Activated B cell treated with CpG ODN at 0.5 μM for 24 hours (primary cell): Measurements from ENCODE around the gene NXF3. TPM values are rescaled to one million over a fixed set of nuclear protein-coding genes. Genes with fewer than 3 reads are reported as not detected.
"Not testable (repeated sequence)": the region's sequence is repeated elsewhere in the genome, so short reads cannot be mapped to it uniquely, and the experiment has no call there.

Experiments used
- ATAC-seq: fragments of 200-7000 bp; cut with Tn5 transposase; one replicate; pipeline ENCODE4 v1.10.0; 2021; ENCODE audit warnings: low read depth, mild to moderate bottlenecking, moderate library complexity
- CTCF ChIA-PET: fragments of 350-600 bp; sonication (Branson Sonifier 250); formaldehyde crosslinking; loops from one replicate; lab custom pipeline; 2021; ENCODE audit warnings: antibody characterized with exemption; lab: Charles Lee
- POLR2A ChIA-PET: fragments of 350-600 bp; sonication (Branson Sonifier 250); formaldehyde crosslinking; loops from one replicate; lab custom pipeline; 2021; ENCODE audit warnings: antibody characterized with exemption; lab: Charles Lee
- DNase-seq: peaks from one replicate; pipeline ENCODE4 v3.0.0; 2022
- H3K27ac Mint-ChIP-seq: one replicate; pipeline ENCODE4 v1.8.0; 2020; ENCODE audit warnings: mixed read lengths
- H3K27me3 Mint-ChIP-seq: one replicate; pipeline ENCODE4 v1.8.0; 2021; ENCODE audit warnings: mixed read lengths
- H3K36me3 Mint-ChIP-seq: one replicate; pipeline ENCODE4 v1.8.0; 2021; ENCODE audit warnings: low read depth, mixed read lengths
- H3K4me1 Mint-ChIP-seq: one replicate; pipeline ENCODE4 v1.8.0; 2021; ENCODE audit warnings: mixed read lengths
- H3K4me3 Mint-ChIP-seq: one replicate; pipeline ENCODE4 v1.8.0; 2020; ENCODE audit warnings: mild to moderate bottlenecking, mixed read lengths
- H3K9me3 Mint-ChIP-seq: one replicate; pipeline ENCODE4 v1.8.0; 2020; ENCODE audit warnings: mixed read lengths
- intact Hi-C: fragments of 100-400 bp; cut with micrococcal nuclease; formaldehyde crosslinking; loops from one replicate; pipeline ENCODE4 v1.15.1; 2024
- total RNA-seq: library from RNA; stranded (reverse); gene quantifications from 2 replicates; pipeline ENCODE4 v1.2.3, GENCODE V29; 2022
- TF ChIP-seq, protein P1 (sequence below): fragments of 200-600 bp; IDR thresholded peaks from one replicate; pipeline ENCODE4 v1.8.0; 2022; ENCODE audit warnings: antibody characterized with exemption, mild to moderate bottlenecking

The NXF3 gene
- total RNA-seq, 1 donor from 2014 or later = not detected

DNA sequence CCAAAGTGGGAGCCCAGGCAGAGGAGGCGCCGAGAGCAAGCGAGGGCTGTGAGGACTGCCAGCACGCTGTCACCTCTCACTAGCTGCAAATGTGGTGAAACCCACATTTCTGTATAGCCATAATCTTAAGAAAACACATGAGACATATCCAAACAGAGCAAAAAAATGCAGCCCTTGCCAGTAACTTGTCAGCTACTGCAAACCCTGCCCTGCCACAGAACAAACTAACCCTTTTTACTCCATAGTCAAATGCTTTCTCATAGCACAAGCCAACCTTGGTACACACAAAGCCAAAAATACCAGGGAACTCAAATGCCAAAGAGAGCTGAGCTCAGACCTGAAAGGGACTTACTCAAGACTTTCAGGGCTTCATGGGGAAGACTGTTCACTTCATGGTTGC is 14.9 kb upstream of the NXF3 start:
- TF ChIP-seq, protein P1, sequence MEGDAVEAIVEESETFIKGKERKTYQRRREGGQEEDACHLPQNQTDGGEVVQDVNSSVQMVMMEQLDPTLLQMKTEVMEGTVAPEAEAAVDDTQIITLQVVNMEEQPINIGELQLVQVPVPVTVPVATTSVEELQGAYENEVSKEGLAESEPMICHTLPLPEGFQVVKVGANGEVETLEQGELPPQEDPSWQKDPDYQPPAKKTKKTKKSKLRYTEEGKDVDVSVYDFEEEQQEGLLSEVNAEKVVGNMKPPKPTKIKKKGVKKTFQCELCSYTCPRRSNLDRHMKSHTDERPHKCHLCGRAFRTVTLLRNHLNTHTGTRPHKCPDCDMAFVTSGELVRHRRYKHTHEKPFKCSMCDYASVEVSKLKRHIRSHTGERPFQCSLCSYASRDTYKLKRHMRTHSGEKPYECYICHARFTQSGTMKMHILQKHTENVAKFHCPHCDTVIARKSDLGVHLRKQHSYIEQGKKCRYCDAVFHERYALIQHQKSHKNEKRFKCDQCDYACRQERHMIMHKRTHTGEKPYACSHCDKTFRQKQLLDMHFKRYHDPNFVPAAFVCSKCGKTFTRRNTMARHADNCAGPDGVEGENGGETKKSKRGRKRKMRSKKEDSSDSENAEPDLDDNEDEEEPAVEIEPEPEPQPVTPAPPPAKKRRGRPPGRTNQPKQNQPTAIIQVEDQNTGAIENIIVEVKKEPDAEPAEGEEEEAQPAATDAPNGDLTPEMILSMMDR = no peak
- Mint-ChIP-seq H3K4me1 (no peaks in the 10 kb centered on the region), H3K27ac (no peak overlapping the region), H3K36me3 (no peaks in the 10 kb centered on the region), H3K9me3 (peaks cover 4% of the 10 kb centered on the region), H3K27me3 (no peaks in the 10 kb centered on the region), H3K4me3 (no peak overlapping the region)
- intact Hi-C loops = no loop called here
- ATAC-seq (no peak), DNase-seq (no peak)
- CTCF ChIA-PET = no interaction called here
- POLR2A ChIA-PET = no interaction called here

DNA sequence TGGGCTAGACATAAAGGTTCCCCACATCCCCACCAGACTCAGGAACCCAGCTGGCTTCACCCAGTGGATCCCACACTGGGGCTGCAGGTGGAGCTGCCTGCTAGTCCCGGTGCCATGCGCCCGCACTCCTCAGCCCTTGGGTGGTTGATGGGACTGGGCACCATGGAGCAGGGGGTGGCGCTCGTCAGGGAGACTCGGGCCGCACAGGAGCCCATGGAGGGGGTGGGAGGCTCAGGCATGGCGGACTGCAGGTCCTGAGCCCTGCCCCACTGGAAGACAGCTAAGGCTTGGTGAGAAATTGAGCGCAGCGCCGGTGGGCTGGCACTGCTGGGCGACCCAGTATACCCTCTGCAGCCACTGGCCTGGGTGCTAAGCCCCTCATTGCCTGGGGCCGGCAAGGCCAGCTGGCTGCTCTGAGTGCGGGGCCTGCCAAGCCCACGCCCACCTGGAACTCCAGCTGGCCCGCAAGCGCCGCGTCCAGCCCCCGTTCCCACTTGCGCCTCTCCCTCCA is 14.3 kb upstream of the NXF3 start:
- H3K4me3 Mint-ChIP-seq, H3K27ac Mint-ChIP-seq, DNase-seq, H3K9me3 Mint-ChIP-seq, CTCF ChIA-PET, H3K36me3 Mint-ChIP-seq, ATAC-seq, intact Hi-C loops, H3K27me3 Mint-ChIP-seq, H3K4me1 Mint-ChIP-seq, POLR2A ChIA-PET: not testable (repeated sequence)

DNA sequence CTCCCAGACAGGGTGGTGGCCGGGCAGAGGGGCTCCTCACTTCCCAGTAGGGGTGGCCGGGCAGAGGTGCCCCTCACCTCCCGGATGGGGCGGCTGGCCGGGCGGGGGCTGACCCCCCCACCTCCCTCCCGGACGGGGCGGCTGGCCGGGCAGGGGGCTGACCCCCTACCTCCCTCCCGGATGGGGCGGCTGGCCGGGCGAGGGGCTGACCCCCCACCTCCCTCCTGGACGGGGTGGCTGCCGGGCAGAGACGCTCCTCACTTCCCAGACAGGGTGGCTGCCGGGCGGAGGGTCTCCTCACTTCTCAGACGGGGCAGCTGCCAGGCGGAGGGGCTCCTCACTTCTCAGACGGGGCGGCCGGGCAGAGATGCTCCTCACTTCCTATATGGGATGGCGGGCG is 11.4 kb upstream of the NXF3 start:
- H3K9me3 Mint-ChIP-seq, ATAC-seq, intact Hi-C loops, H3K4me3 Mint-ChIP-seq, H3K27me3 Mint-ChIP-seq, H3K27ac Mint-ChIP-seq, H3K4me1 Mint-ChIP-seq, CTCF ChIA-PET, DNase-seq, POLR2A ChIA-PET, H3K36me3 Mint-ChIP-seq: not testable (repeated sequence)

DNA sequence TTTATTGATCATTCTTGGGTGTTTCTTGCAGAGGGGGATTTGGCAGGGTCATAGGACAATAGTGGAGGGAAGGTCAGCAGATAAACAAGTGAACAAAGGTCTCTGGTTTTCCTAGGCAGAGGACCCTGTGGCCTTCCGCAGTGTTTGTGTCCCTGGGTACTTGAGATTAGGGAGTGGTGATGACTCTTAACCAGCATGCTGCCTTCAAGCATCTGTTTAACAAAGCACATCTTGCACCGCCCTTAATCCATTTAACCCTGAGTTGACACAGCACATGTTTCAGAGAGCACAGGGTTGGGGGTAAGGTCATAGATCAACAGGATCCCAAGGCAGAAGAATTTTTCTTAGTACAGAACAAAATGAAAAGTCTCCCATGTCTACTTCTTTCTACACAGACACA is 10.9 kb upstream of the NXF3 start:
- DNase-seq, H3K4me3 Mint-ChIP-seq, H3K27ac Mint-ChIP-seq, H3K27me3 Mint-ChIP-seq, intact Hi-C loops, CTCF ChIA-PET, ATAC-seq, POLR2A ChIA-PET, H3K9me3 Mint-ChIP-seq, H3K4me1 Mint-ChIP-seq, H3K36me3 Mint-ChIP-seq: not testable (repeated sequence)

DNA sequence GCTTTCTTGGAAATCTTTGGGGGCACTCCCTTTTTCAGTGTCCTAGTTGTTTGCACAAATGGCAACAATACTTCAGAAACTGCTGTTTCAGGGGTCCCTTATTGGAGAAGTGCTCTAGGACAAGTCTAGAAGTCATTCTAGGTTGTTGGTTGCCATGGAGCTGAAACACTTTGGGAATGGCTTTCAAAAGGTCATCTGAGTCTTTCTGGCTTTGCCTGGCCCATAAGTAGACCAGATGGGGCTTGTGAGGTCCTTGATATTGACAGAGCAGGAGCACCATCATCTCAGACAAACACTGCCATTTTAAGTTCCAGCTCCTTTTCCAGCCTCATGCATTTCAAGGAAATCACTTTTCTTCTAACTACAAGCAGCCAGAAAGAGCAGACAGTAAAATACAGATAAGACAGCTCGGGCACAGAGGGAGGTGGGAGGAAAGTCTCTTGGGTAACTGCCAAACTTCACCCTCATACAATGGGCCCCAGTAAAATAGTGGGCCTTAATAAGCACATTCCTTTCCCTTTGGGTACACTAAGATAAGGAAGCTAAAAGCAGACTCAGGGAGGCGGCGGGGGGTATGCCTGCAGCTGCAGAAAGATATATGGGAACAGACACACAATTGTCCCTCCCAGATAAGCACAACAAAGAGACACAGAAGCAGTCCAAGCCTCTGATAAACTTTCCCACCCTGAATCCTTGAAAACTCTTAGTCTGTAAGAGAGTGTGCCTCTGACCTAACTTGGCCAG is 8.5 kb upstream of the NXF3 start:
- TF ChIP-seq, protein P1 = no peak
- Mint-ChIP-seq H3K36me3 (no peaks in the 10 kb centered on the region), H3K4me3 (no peak overlapping the region), H3K27ac (no peak overlapping the region), H3K27me3 (no peaks in the 10 kb centered on the region), H3K9me3 (no peaks in the 10 kb centered on the region), H3K4me1 (no peaks in the 10 kb centered on the region)
- POLR2A ChIA-PET = no interaction called here
- no peak for DNase-seq
- CTCF ChIA-PET = no interaction called here
- no peak for ATAC-seq
- intact Hi-C loops = no loop called here

DNA sequence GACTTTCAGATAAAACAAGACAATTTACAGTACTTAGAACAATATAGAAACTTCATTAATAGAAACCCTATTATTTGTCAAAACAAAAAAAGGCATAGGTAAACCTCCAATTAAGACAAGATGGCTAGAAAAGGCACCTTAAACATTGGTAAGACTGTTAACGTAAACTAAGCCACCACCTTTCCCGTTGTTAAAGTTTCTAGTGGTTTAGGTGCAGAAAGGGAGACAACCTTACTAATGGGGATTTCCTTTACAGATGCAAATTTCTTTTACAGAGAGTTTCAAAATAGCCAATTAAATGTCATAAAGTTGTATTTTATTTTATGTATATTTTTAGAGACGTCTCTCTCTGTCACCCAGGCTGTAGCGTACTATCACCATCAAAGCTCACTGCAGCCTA is 7.5 kb upstream of the NXF3 start:
- no peaks in the 10 kb centered on the region for H3K9me3 Mint-ChIP-seq
- no peak for DNase-seq
- no peaks in the 10 kb centered on the region for H3K4me1 Mint-ChIP-seq
- H3K27me3 Mint-ChIP-seq = no peaks in the 10 kb centered on the region
- no peak overlapping the region for H3K4me3 Mint-ChIP-seq
- ATAC-seq = no peak
- POLR2A ChIA-PET = no interaction called here
- no peaks in the 10 kb centered on the region for H3K36me3 Mint-ChIP-seq
- TF ChIP-seq, protein P1 = no peak
- intact Hi-C loops = no loop called here
- H3K27ac Mint-ChIP-seq = no peak overlapping the region
- CTCF ChIA-PET = no interaction called here
